Measurements from ENCODE around the gene DIP2A.

The DIP2A gene

DNA sequence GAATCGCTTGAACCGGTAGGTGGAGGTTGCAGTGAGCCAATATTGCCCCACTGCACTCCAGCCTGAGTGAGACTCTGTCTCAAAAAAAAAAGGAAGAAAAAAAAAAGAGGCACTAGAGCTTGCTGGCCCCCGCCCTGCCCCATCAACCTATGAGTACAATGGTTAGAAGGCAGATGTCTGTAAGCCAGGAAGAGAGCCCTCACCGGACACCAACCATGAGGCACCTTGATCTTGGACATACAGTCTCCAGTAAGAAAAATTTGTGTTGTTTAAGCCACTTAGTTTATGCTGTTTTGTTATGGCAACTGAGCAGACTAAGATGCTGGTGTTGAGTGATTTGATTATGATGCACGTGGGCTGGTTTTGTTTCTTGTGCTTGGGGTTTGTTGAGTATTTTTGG is 34.2 kb downstream of the DIP2A start:
- no peak overlapping the region for H3K23ac ChIP-seq (ENCODE audit: low read length in 2 of 2)
- peaks cover 38% of the 10 kb centered on the region for H3K79me1 ChIP-seq (replicated peaks; ENCODE audit: low read length, poor library complexity, severe bottlenecking)
- DNase-seq, result no peak
- H3K36me3 ChIP-seq (ENCODE audit: control insufficient read depth in 1 of 2, insufficient read depth in 2 of 2, low read depth in 1 of 2, low read length in 2 of 2), result peaks cover 30 to 75% of the 10 kb centered on the region in 2 experiments
- H2BK15ac ChIP-seq (ENCODE audit: low read depth, poor library complexity, severe bottlenecking), result no peak overlapping the region
- H3K9ac ChIP-seq (ENCODE audit: low read length), result no peak overlapping the region
- no peak overlapping the region for H3K18ac ChIP-seq (ENCODE audit: low read depth in 1 of 2, low read length in 2 of 2)
- 95% methylated on average over 5 of the region's 5 CpGs for WGBS
- H2AFZ ChIP-seq (ENCODE audit: low read depth, low read length), result no peak overlapping the region
- H2BK120ac ChIP-seq (ENCODE audit: low read depth, low read length), result no peak overlapping the region
- no peak overlapping the region for H4K8ac ChIP-seq (ENCODE audit: low read length)
- H2BK5ac ChIP-seq (ENCODE audit: low read depth, low read length, poor library complexity, severe bottlenecking), result no peak overlapping the region
- H3K4me1 ChIP-seq (ENCODE audit: control insufficient read depth, insufficient read depth, low read depth, low read length), result peaks cover 2% of the 10 kb centered on the region
- no peak overlapping the region for H4K91ac ChIP-seq (ENCODE audit: low read length)
- H3K4me2 ChIP-seq (ENCODE audit: low read length, poor library complexity, severe bottlenecking), result no peak overlapping the region
- H2BK12ac ChIP-seq (ENCODE audit: low read length in 2 of 2), result no peak overlapping the region
- H3K9me3 ChIP-seq (ENCODE audit: control insufficient read depth, low read length), result no peaks in the 10 kb centered on the region
- no peak overlapping the region for H2AK5ac ChIP-seq (ENCODE audit: low read length, severe bottlenecking)
- H3K14ac ChIP-seq (ENCODE audit: low read length in 2 of 2), result no peak overlapping the region
- no peak overlapping the region for H3K27ac ChIP-seq (ENCODE audit: low read length, poor library complexity, severe bottlenecking)
- no peaks in the 10 kb centered on the region for H3K27me3 ChIP-seq (ENCODE audit: control insufficient read depth in 1 of 2, insufficient read depth in 1 of 2, low read length in 2 of 2)
- no peak overlapping the region for H3K4me3 ChIP-seq (ENCODE audit: insufficient read depth in 1 of 2, low read depth in 1 of 2, low read length in 2 of 2)
- no peak overlapping the region for H3K4ac ChIP-seq (ENCODE audit: low read depth in 1 of 2, low read length in 2 of 2)

DNA sequence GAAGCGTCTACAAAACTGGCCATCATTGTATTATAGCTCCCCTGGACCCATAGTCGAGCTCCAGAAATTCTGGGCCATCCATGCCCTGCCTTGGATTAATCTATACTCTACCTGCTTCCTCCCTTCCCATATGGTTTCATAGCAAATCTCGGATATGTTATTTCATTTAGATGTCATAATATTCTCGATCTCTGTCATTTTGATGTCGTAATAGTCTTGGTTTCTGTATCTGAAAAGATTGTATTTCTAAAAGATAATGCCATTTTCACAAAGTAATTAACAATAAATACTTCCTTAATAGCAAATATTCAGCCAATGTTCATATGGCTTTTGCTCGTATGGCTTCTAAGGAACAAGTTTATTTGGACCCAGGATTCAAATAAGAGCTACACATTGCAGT is 35.1 kb downstream of the DIP2A start:
- Histone ChIP-seq H3K18ac (ENCODE audit: low read depth in 1 of 2, low read length in 2 of 2) (no peak overlapping the region), H3K9ac (ENCODE audit: low read length) (no peak overlapping the region), H3K27me3 (ENCODE audit: control insufficient read depth in 1 of 2, insufficient read depth in 1 of 2, low read length in 2 of 2) (no peaks in the 10 kb centered on the region), H4K8ac (ENCODE audit: low read length) (no peak overlapping the region), H3K79me1 (replicated peaks; ENCODE audit: low read length, poor library complexity, severe bottlenecking) (peaks cover 38% of the 10 kb centered on the region), H3K4me1 (ENCODE audit: control insufficient read depth, insufficient read depth, low read depth, low read length) (peaks cover 12% of the 10 kb centered on the region), H2AFZ (ENCODE audit: low read depth, low read length) (no peak overlapping the region), H3K27ac (ENCODE audit: low read length, poor library complexity, severe bottlenecking) (no peak overlapping the region), H3K4ac (ENCODE audit: low read depth in 1 of 2, low read length in 2 of 2) (no peak overlapping the region), H3K4me3 (ENCODE audit: insufficient read depth in 1 of 2, low read depth in 1 of 2, low read length in 2 of 2) (no peak overlapping the region), H3K14ac (ENCODE audit: low read length in 2 of 2) (no peak overlapping the region), H3K23ac (ENCODE audit: low read length in 2 of 2) (no peak overlapping the region), H2BK120ac (ENCODE audit: low read depth, low read length) (no peak overlapping the region), H3K36me3 (ENCODE audit: control insufficient read depth in 1 of 2, insufficient read depth in 2 of 2, low read depth in 1 of 2, low read length in 2 of 2) (peaks cover 39 to 79% of the 10 kb centered on the region in 2 experiments), H3K4me2 (ENCODE audit: low read length, poor library complexity, severe bottlenecking) (no peak overlapping the region), H3K9me3 (ENCODE audit: control insufficient read depth, low read length) (no peaks in the 10 kb centered on the region), H2AK5ac (ENCODE audit: low read length, severe bottlenecking) (no peak overlapping the region), H4K91ac (ENCODE audit: low read length) (no peak overlapping the region), H2BK5ac (ENCODE audit: low read depth, low read length, poor library complexity, severe bottlenecking) (no peak overlapping the region), H2BK12ac (ENCODE audit: low read length in 2 of 2) (no peak overlapping the region), H2BK15ac (ENCODE audit: low read depth, poor library complexity, severe bottlenecking) (no peak overlapping the region)
- WGBS, result 100% methylated on average over 3 of the region's 6 CpGs
- DNase-seq, result no peak

DNA sequence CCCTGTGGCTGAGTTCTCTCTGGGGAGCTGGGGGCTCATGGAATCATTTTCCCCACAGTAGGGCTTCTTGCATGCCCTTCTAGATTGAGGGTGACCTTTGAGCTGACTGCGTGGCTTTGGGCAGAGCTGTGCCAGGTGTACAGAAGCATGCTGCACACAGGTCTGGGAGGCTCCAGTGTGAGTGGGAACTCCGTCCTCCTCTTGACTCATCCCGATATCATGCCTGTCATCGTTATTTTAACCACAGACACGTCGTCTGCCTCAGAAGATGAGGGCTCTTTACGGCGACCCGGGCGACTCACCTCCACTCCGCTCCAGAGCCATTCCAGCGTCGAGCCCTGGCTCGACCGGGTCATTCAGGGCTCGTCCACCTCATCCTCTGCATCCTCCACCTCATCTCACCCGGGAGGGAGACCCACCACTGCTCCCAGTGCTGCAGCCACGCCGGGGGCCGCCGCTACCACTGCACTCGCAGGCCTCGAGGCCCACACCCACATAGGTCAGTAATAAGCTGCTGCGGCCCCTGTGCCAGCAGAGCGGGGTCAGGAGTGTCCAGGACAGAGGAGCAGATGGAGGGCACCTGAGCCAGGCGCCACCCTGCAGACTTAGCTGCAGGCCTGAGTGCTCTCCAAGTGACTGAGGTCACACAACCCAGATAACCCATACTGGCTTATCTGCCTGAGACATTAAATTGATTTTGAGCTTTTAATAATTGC is 39.8 kb downstream of the DIP2A start:
- Histone ChIP-seq H3K18ac (ENCODE audit: low read depth in 1 of 2, low read length in 2 of 2) (no peak overlapping the region), H2BK5ac (ENCODE audit: low read depth, low read length, poor library complexity, severe bottlenecking) (no peak overlapping the region), H3K14ac (ENCODE audit: low read length in 2 of 2) (no peak overlapping the region), H3K4me2 (ENCODE audit: low read length, poor library complexity, severe bottlenecking) (no peak overlapping the region), H3K27me3 (ENCODE audit: control insufficient read depth in 1 of 2, insufficient read depth in 1 of 2, low read length in 2 of 2) (no peaks in the 10 kb centered on the region), H3K9me3 (ENCODE audit: control insufficient read depth, low read length) (no peaks in the 10 kb centered on the region), H2BK15ac (ENCODE audit: low read depth, poor library complexity, severe bottlenecking) (no peak overlapping the region), H4K8ac (ENCODE audit: low read length) (peak overlapping the region; percentile 42), H2AFZ (ENCODE audit: low read depth, low read length) (no peak overlapping the region), H2BK120ac (ENCODE audit: low read depth, low read length) (no peak overlapping the region), H3K4me1 (ENCODE audit: control insufficient read depth, insufficient read depth, low read depth, low read length) (peaks cover 19% of the 10 kb centered on the region), H3K4me3 (ENCODE audit: insufficient read depth in 1 of 2, low read depth in 1 of 2, low read length in 2 of 2) (no peak overlapping the region), H2BK12ac (ENCODE audit: low read length in 2 of 2) (no peak overlapping the region), H3K79me1 (replicated peaks; ENCODE audit: low read length, poor library complexity, severe bottlenecking) (peaks cover 19% of the 10 kb centered on the region), H4K91ac (ENCODE audit: low read length) (no peak overlapping the region), H3K9ac (ENCODE audit: low read length) (no peak overlapping the region), H3K36me3 (ENCODE audit: control insufficient read depth in 1 of 2, insufficient read depth in 2 of 2, low read depth in 1 of 2, low read length in 2 of 2) (peaks cover 31 to 64% of the 10 kb centered on the region in 2 experiments), H3K27ac (ENCODE audit: low read length, poor library complexity, severe bottlenecking) (no peak overlapping the region), H2AK5ac (ENCODE audit: low read length, severe bottlenecking) (no peak overlapping the region), H3K23ac (ENCODE audit: low read length in 2 of 2) (no peak overlapping the region), H3K4ac (ENCODE audit: low read depth in 1 of 2, low read length in 2 of 2) (no peak overlapping the region)
- WGBS, result 66% methylated on average over 25 of the region's 26 CpGs
- peak; percentile 21 for DNase-seq

DNA sequence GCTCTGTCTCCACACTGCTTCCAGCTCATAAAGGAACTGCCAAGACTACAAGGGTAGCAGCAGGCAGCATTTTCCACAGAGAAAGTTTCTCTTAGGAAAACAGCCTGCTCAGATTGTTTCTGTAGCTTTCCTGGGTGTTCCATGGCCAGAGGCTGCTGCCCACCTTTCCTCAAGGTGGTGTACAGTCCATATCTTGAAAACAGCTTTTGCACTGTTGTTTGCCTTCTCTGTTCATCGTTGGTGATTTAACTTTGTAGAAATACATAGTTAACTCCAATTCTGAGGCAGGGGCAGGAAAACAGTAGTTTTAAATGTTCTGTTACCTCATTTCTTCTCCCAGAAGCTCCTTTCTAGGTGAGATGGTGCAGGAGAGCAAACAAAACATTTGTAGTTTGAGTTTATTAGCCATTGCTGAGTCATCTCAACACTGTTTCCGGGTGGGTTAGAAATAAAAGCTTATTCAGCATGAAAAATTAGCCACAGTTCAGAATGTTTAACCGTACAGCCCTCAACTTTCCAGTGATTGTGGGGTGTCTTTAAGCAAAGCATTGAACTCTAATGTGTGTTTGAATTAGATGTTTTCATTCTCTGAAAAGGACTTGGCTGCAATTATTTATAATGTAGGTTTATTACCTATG is 41.7 kb downstream of the DIP2A start:
- no peak overlapping the region for H3K9ac ChIP-seq (ENCODE audit: low read length)
- H2AFZ ChIP-seq (ENCODE audit: low read depth, low read length), result no peak overlapping the region
- H3K14ac ChIP-seq (ENCODE audit: low read length in 2 of 2), result no peak overlapping the region
- no peak overlapping the region for H4K91ac ChIP-seq (ENCODE audit: low read length)
- H3K4me2 ChIP-seq (ENCODE audit: low read length, poor library complexity, severe bottlenecking), result no peak overlapping the region
- no peak overlapping the region for H2AK5ac ChIP-seq (ENCODE audit: low read length, severe bottlenecking)
- no peaks in the 10 kb centered on the region for H3K27me3 ChIP-seq (ENCODE audit: control insufficient read depth in 1 of 2, insufficient read depth in 1 of 2, low read length in 2 of 2)
- no peak overlapping the region for H3K4ac ChIP-seq (ENCODE audit: low read depth in 1 of 2, low read length in 2 of 2)
- H2BK5ac ChIP-seq (ENCODE audit: low read depth, low read length, poor library complexity, severe bottlenecking), result no peak overlapping the region
- peaks cover 35 to 61% of the 10 kb centered on the region in 2 experiments for H3K36me3 ChIP-seq (ENCODE audit: control insufficient read depth in 1 of 2, insufficient read depth in 2 of 2, low read depth in 1 of 2, low read length in 2 of 2)
- peaks cover 19% of the 10 kb centered on the region for H3K4me1 ChIP-seq (ENCODE audit: control insufficient read depth, insufficient read depth, low read depth, low read length)
- peak overlapping the region; percentile 8 to 67 for H3K18ac ChIP-seq (ENCODE audit: low read depth in 1 of 2, low read length in 2 of 2)
- whole genome bisulfite sequencing, result 32% methylated on average over 2 of the region's 3 CpGs
- H3K23ac ChIP-seq (ENCODE audit: low read length in 2 of 2), result no peak overlapping the region
- H4K8ac ChIP-seq (ENCODE audit: low read length), result no peak overlapping the region
- H3K9me3 ChIP-seq (ENCODE audit: control insufficient read depth, low read length), result no peaks in the 10 kb centered on the region
- H2BK15ac ChIP-seq (ENCODE audit: low read depth, poor library complexity, severe bottlenecking), result peak overlapping the region; percentile 26
- peaks cover 18% of the 10 kb centered on the region for H3K79me1 ChIP-seq (replicated peaks; ENCODE audit: low read length, poor library complexity, severe bottlenecking)
- DNase-seq, result peak; percentile 50
- no peak overlapping the region for H3K4me3 ChIP-seq (ENCODE audit: insufficient read depth in 1 of 2, low read depth in 1 of 2, low read length in 2 of 2)
- H3K27ac ChIP-seq (ENCODE audit: low read length, poor library complexity, severe bottlenecking), result peak overlapping the region; percentile 46
- no peak overlapping the region for H2BK120ac ChIP-seq (ENCODE audit: low read depth, low read length)
- peak overlapping the region in 1 of 2 experiments; percentile 59 for H2BK12ac ChIP-seq (ENCODE audit: low read length in 2 of 2)

Data from mesenchymal stem cell (in vitro differentiated cells and primary cell).